Smooth muscle cell (in vitro differentiated cells): ENCODE data around the gene PRICKLE3. TPM values are rescaled to one million over a fixed set of nuclear protein-coding genes. Genes with fewer than 3 reads are reported as not detected.
A peak's percentile ranks its signal among the peaks of the same experiment; 100 is the strongest.

Experiments used
- DNase-seq: peaks from one replicate; lab custom pipeline; 2025; ENCODE audit not compliant: unreplicated experiment; lab: John Stamatoyannopoulos, UW
- H2AFZ ChIP-seq: fragments of 200-600 bp; sonication (generic); 2 replicates; pipeline ENCODE4 v1.6.0; 2016; ENCODE audit warnings: antibody characterized with exemption, low read depth, mild to moderate bottlenecking
- H3F3A ChIP-seq: fragments of 200-600 bp; sonication (generic); 2 replicates; pipeline ENCODE4 v1.6.0; 2017; ENCODE audit warnings: antibody characterized with exemption, low read depth
- H3K27ac ChIP-seq: fragments of 200-600 bp; sonication (generic); 2 replicates; pipeline ENCODE4 v1.5.1; 2016; ENCODE audit warnings: low read depth, mild to moderate bottlenecking
- H3K27me3 ChIP-seq: fragments of 200-600 bp; sonication (generic); 2 replicates; pipeline ENCODE4 v1.6.1; 2016; ENCODE audit warnings: low read depth, mild to moderate bottlenecking
- H3K36me3 ChIP-seq: fragments of 200-600 bp; sonication (generic); 2 replicates; pipeline ENCODE4 v1.5.1; 2016; ENCODE audit warnings: low read depth
- H3K4me1 ChIP-seq: fragments of 200-600 bp; sonication (generic); 2 replicates; pipeline ENCODE4 v1.5.1; 2016; ENCODE audit warnings: low read depth
- H3K4me2 ChIP-seq: fragments of 200-600 bp; sonication (generic); 2 replicates; pipeline ENCODE4 v1.6.0; 2016; ENCODE audit warnings: mild to moderate bottlenecking
- H3K4me3 ChIP-seq: fragments of 200-600 bp; sonication (generic); 2 replicates; pipeline ENCODE4 v1.5.1; 2016; ENCODE audit warnings: mild to moderate bottlenecking
- H3K79me2 ChIP-seq: fragments of 200-600 bp; sonication (generic); 2 replicates; pipeline ENCODE4 v1.6.0; 2016; ENCODE audit warnings: low read depth, mild to moderate bottlenecking
- H3K9ac ChIP-seq: fragments of 200-600 bp; sonication (generic); 2 replicates; pipeline ENCODE4 v1.6.0; 2016; ENCODE audit warnings: low read depth
- H3K9me3 ChIP-seq: fragments of 200-600 bp; sonication (generic); replicated peaks from 2 replicates; pipeline ENCODE4 v1.5.1; 2016; ENCODE audit warnings: low read depth
- H4K20me1 ChIP-seq: fragments of 200-600 bp; sonication (generic); 2 replicates; pipeline ENCODE4 v1.6.0; 2016; ENCODE audit warnings: low read depth
- WGBS: methylation state at CpG from one replicate; pipeline ENCODE4 v1.1.7; 2016; ENCODE audit warnings: low lambda C conversion rate; 5-methylcytosine and 5-hydroxymethylcytosine counted together
- polyA plus RNA-seq: library from polyadenylated mRNA; unstranded; fragments of >200 nt; fragmentation: Nextera tagmentation; extraction: Ambion mirVana; gene quantifications from 2 replicates; pipeline ENCODE4 v1.2.1, GENCODE V29; 2016
- total RNA-seq: library from RNA; depleted of rRNA; stranded (reverse); fragments of >200 nt; gene quantifications from 2 replicates; pipeline ENCODE4 v1.2.3, GENCODE V29; 2014
- TF ChIP-seq, protein P1 (sequence below): fragments of 200-600 bp; sonication (generic); IDR thresholded peaks from 2 replicates; pipeline ENCODE4 v1.5.1; 2017; ENCODE audit warnings: borderline replicate concordance, mild to moderate bottlenecking, antibody characterized with exemption; ENCODE audit not compliant: insufficient read depth, poor library complexity, severe bottlenecking

Gene PRICKLE3
- total and polyA plus RNA-seq, 2 experiments from 2014 or later: 11.3 to 11.5 TPM

- Histone ChIP-seq H4K20me1 (peaks cover 7% of the 10 kb centered on the region), H3K27ac (no peak overlapping the region), H3K27me3 (no peaks in the 10 kb centered on the region), H3K4me2 (no peak overlapping the region), H3K4me3 (no peak overlapping the region), H3K9me3 (no peaks in the 10 kb centered on the region), H3K9ac (no peak overlapping the region), H2AFZ (no peak overlapping the region), H3K36me3 (no peaks in the 10 kb centered on the region), H3K4me1 (peaks cover 4% of the 10 kb centered on the region), H3K79me2 (no peaks in the 10 kb centered on the region), H3F3A (no peaks in the 10 kb centered on the region)
- WGBS: 79% methylated on average over 10 of the region's 10 CpGs
- DNase-seq: no peak
- TF ChIP-seq, protein P1, sequence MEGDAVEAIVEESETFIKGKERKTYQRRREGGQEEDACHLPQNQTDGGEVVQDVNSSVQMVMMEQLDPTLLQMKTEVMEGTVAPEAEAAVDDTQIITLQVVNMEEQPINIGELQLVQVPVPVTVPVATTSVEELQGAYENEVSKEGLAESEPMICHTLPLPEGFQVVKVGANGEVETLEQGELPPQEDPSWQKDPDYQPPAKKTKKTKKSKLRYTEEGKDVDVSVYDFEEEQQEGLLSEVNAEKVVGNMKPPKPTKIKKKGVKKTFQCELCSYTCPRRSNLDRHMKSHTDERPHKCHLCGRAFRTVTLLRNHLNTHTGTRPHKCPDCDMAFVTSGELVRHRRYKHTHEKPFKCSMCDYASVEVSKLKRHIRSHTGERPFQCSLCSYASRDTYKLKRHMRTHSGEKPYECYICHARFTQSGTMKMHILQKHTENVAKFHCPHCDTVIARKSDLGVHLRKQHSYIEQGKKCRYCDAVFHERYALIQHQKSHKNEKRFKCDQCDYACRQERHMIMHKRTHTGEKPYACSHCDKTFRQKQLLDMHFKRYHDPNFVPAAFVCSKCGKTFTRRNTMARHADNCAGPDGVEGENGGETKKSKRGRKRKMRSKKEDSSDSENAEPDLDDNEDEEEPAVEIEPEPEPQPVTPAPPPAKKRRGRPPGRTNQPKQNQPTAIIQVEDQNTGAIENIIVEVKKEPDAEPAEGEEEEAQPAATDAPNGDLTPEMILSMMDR: no peak
Measured at GRCh38 chrX:49187526-49187925, 1.4 kb upstream of the PRICKLE3 start.

- DNase-seq: no peak
- Histone ChIP-seq H3K4me1 (peaks cover 3% of the 10 kb centered on the region), H3K9ac (no peak overlapping the region), H3K27ac (no peak overlapping the region), H2AFZ (no peak overlapping the region), H4K20me1 (peaks cover 7% of the 10 kb centered on the region), H3K4me2 (peak overlapping the region; percentile 87), H3K9me3 (no peaks in the 10 kb centered on the region), H3K27me3 (no peaks in the 10 kb centered on the region), H3K79me2 (no peaks in the 10 kb centered on the region), H3K36me3 (no peaks in the 10 kb centered on the region), H3F3A (no peaks in the 10 kb centered on the region), H3K4me3 (no peak overlapping the region)
- 59% methylated on average over 13 of the region's 15 CpGs for WGBS
- TF ChIP-seq, protein P1: no peak
Measured at GRCh38 chrX:49187028-49187394, 838 bp upstream of the PRICKLE3 start.

GRCh38 chrX:49184294-49185281 lies 1.6 kb downstream of the PRICKLE3 start:
- Histone ChIP-seq H3K27me3 (no peaks in the 10 kb centered on the region), H3K4me2 (peak overlapping the region; percentile 87), H3F3A (no peaks in the 10 kb centered on the region), H3K79me2 (no peaks in the 10 kb centered on the region), H3K4me3 (peak overlapping the region; percentile 50), H3K9ac (peak overlapping the region; percentile 51), H3K36me3 (no peaks in the 10 kb centered on the region), H3K4me1 (no peaks in the 10 kb centered on the region), H3K9me3 (no peaks in the 10 kb centered on the region), H2AFZ (no peak overlapping the region), H4K20me1 (peaks cover 7% of the 10 kb centered on the region), H3K27ac (peak overlapping the region; percentile 57)
- WGBS: 34% methylated on average over 26 of the region's 46 CpGs
- TF ChIP-seq, protein P1: no peak
- peak; percentile 53 for DNase-seq
